HepG2 (cell line): Measurements from ENCODE around the gene TGFBRAP1. TPM values are rescaled to one million over a fixed set of nuclear protein-coding genes. Genes with fewer than 3 reads are reported as not detected.

Experiments used
- ATAC-seq: fragments of 200-7000 bp; cut with Tn5 transposase; 3 replicates; pipeline ENCODE4 v1.9.1; 2020; ENCODE audit warnings: mild to moderate bottlenecking, moderate library complexity
- BruUV-seq: library from RNA; stranded (reverse); fragments of 400-500 nt; replicated peaks from 2 replicates; lab custom pipeline; 2021; lab: Mats Ljungman, UMichigan
- CTCF ChIA-PET: fragments of 300-600 bp; formaldehyde crosslinking; extraction: SDS; loops from one replicate; lab custom pipeline; 2021; ENCODE audit warnings: low total read pairs, inconsistent platforms, low intra/inter-chr PET ratio; lab: Yijun Ruan, JAX
- POLR2A ChIA-PET: fragments of 350-600 bp; sonication (Branson Sonifier 250); formaldehyde crosslinking; loops from one replicate; lab custom pipeline; 2020; ENCODE audit warnings: antibody characterized with exemption, inconsistent platforms; lab: Yijun Ruan, JAX
- DNase-seq: peaks from one replicate; pipeline ENCODE4 v3.0.0-alpha.2; 2015; ENCODE audit warnings: low spot score
- FAIRE-seq: peaks from 3 replicates; lab custom pipeline; 2011; peaks lifted over from hg19 to GRCh38; lab: Jason Lieb, UNC
- H2AFZ ChIP-seq: one replicate; pipeline ENCODE4 v1.6.1; 2011; ENCODE audit warnings: low read length, inconsistent platforms
- H3K27ac ChIP-seq: fragments of 300-600 bp; 3 replicates; pipeline ENCODE4 v1.8.0; 2011; ENCODE audit warnings: mixed run types, mild to moderate bottlenecking, mixed read lengths, low read length, inconsistent platforms; ENCODE audit not compliant: insufficient read depth; ENCODE audit errors: extremely low read length
- H3K27me3 ChIP-seq, 2 experiments: fragments of 200-600 bp in 1 of 2; 2 replicates in 1 of 2; 3 replicates in 1 of 2; pipeline versions ENCODE4 v1.6.0 to v1.8.0; 2011; ENCODE audit warnings: low read length in 2 of 2, mild to moderate bottlenecking in 2 of 2, moderate library complexity in 2 of 2, inconsistent platforms in 1 of 2; ENCODE audit not compliant: insufficient read depth in 2 of 2, control insufficient read depth in 1 of 2
- H3K36me3 ChIP-seq, 2 experiments: fragments of 200-600 bp in 1 of 2; replicated peaks in 1 of 2; 2 replicates in 1 of 2; 3 replicates in 1 of 2; pipeline versions ENCODE4 v1.5.1 to v1.8.0; 2011; ENCODE audit warnings: low read length in 2 of 2, inconsistent platforms in 1 of 2; ENCODE audit not compliant: insufficient read depth in 2 of 2, control insufficient read depth in 1 of 2
- H3K4me1 ChIP-seq: 2 replicates; pipeline ENCODE4 v1.5.1; 2012; ENCODE audit warnings: low read length, inconsistent platforms; ENCODE audit not compliant: insufficient read depth
- H3K4me2 ChIP-seq: 2 replicates; pipeline ENCODE4 v1.6.0; 2011; ENCODE audit warnings: low read depth, low read length, inconsistent platforms
- H3K4me3 ChIP-seq, 3 experiments: fragments of 200-600 bp in 1 of 3; sonication (generic), shearing (Covaris generic) in 1 of 3; replicated peaks in 1 of 3; 2 replicates each; pipeline ENCODE4 v1.5.1; 2011 to 2016; ENCODE audit warnings: low read length in 3 of 3, inconsistent platforms in 2 of 3, low read depth in 2 of 3, mild to moderate bottlenecking in 2 of 3, control low read depth in 1 of 3, mixed read lengths in 1 of 3; ENCODE audit not compliant: insufficient read depth in 1 of 3
- H3K79me2 ChIP-seq: one replicate; pipeline ENCODE4 v1.6.1; 2011; ENCODE audit warnings: low read length, inconsistent platforms; ENCODE audit not compliant: insufficient read depth
- H3K9ac ChIP-seq: 2 replicates; pipeline ENCODE4 v1.6.0; 2011; ENCODE audit warnings: mild to moderate bottlenecking, low read depth, low read length, inconsistent platforms; ENCODE audit not compliant: insufficient read depth
- H3K9me3 ChIP-seq: 2 replicates; pipeline ENCODE4 v1.5.1; 2012; ENCODE audit warnings: mild to moderate bottlenecking, low read length
- H4K20me1 ChIP-seq: 2 replicates; pipeline ENCODE4 v1.6.0; 2011; ENCODE audit warnings: inconsistent platforms, mild to moderate bottlenecking, low read length, moderate library complexity; ENCODE audit not compliant: insufficient read depth
- HNF4G ChIP-seq, 2 experiments: sonication (generic) in 1 of 2; formaldehyde crosslinking in 1 of 2; IDR thresholded peaks; 2 replicates each; pipeline versions ENCODE4 v1.4.0 to v1.6.1; 2011 to 2020; ENCODE audit warnings: borderline replicate concordance in 2 of 2, low read depth in 2 of 2, mild to moderate bottlenecking in 2 of 2, low read length in 1 of 2, missing genetic modification reagents in 1 of 2, moderate library complexity in 1 of 2
- JARID2 ChIP-seq: sonication (generic); formaldehyde crosslinking; IDR thresholded peaks from 2 replicates; pipeline ENCODE4 v1.8.1; 2023; ENCODE audit warnings: missing genetic modification reagents, inconsistent platforms; ENCODE audit not compliant: insufficient replicate concordance
- JUN ChIP-seq: sonication (generic); formaldehyde crosslinking; IDR thresholded peaks from 2 replicates; pipeline ENCODE4 v1.4.0; 2020; ENCODE audit warnings: mild to moderate bottlenecking, missing genetic modification reagents
- KDM5A ChIP-seq: fragments of 200-600 bp; sonication (generic); IDR thresholded peaks from 2 replicates; pipeline ENCODE4 v1.7.0; 2018; ENCODE audit warnings: antibody characterized with exemption, mild to moderate bottlenecking, low read length, borderline replicate concordance
- RELA ChIP-seq: sonication (generic); formaldehyde crosslinking; IDR thresholded peaks from 2 replicates; pipeline ENCODE4 v1.4.0; 2020; ENCODE audit warnings: missing genetic modification reagents
- SRSF1 ChIP-seq: fragments of 200-400 bp; formaldehyde crosslinking; optimal IDR thresholded peaks from 2 replicates; pipeline ENCODE3; 2017; ENCODE audit warnings: mild to moderate bottlenecking, low read depth, low read length, moderate library complexity
- ZBTB43 ChIP-seq: sonication (generic); formaldehyde crosslinking; conservative IDR thresholded peaks from 2 replicates; pipeline ENCODE4 v1.4.0; 2020; ENCODE audit warnings: missing genetic modification reagents
- ZFP36L1 ChIP-seq: sonication (generic); formaldehyde crosslinking; IDR thresholded peaks from 2 replicates; pipeline ENCODE4 v1.8.0; 2022; ENCODE audit warnings: mild to moderate bottlenecking, missing genetic modification reagents, moderate library complexity
- ZFYVE20 ChIP-seq: sonication (generic); formaldehyde crosslinking; IDR thresholded peaks from 2 replicates; pipeline ENCODE4 v1.8.0; 2023; ENCODE audit warnings: low read depth, mild to moderate bottlenecking, moderate library complexity, missing genetic modification reagents, borderline replicate concordance
- ZNF160 ChIP-seq: sonication (generic); formaldehyde crosslinking; IDR thresholded peaks from 2 replicates; pipeline ENCODE4 v1.8.0; 2022; ENCODE audit warnings: mild to moderate bottlenecking, inconsistent platforms, missing genetic modification reagents
- ZNF430 ChIP-seq: sonication (generic); formaldehyde crosslinking; IDR thresholded peaks from 2 replicates; pipeline ENCODE4 v1.9.0; 2021; ENCODE audit warnings: mild to moderate bottlenecking, missing genetic modification reagents
- ZNF512 ChIP-seq: sonication (generic); formaldehyde crosslinking; IDR thresholded peaks from 2 replicates; pipeline ENCODE4 v1.4.0; 2020; ENCODE audit warnings: mild to moderate bottlenecking, missing genetic modification reagents
- ZNF670 ChIP-seq: sonication (generic); formaldehyde crosslinking; IDR thresholded peaks from 2 replicates; pipeline ENCODE4 v1.8.0; 2022; ENCODE audit warnings: mild to moderate bottlenecking, missing genetic modification reagents, borderline replicate concordance
- ZNF776 ChIP-seq: sonication (generic); formaldehyde crosslinking; IDR thresholded peaks from 2 replicates; pipeline ENCODE4 v1.4.0; 2020; ENCODE audit warnings: mild to moderate bottlenecking, missing genetic modification reagents
- ZNF879 ChIP-seq: sonication (generic); formaldehyde crosslinking; IDR thresholded peaks from 2 replicates; pipeline ENCODE4 v1.8.1; 2023; ENCODE audit warnings: missing genetic modification reagents
- ZUFSP ChIP-seq: sonication (generic); formaldehyde crosslinking; IDR thresholded peaks from 2 replicates; pipeline ENCODE4 v1.9.0; 2021; ENCODE audit warnings: missing genetic modification reagents, mild to moderate bottlenecking, borderline replicate concordance
- WGBS: methylation state at CpG from one replicate; pipeline ENCODE4 v1.1.6; 2017; ENCODE audit warnings: low lambda C conversion rate; 5-methylcytosine and 5-hydroxymethylcytosine counted together
- in situ Hi-C: cut with HindIII; loops from 2 replicates; pipeline ENCODE4 v1.10.0; 2017; ENCODE audit warnings: low pct_unique_long_range_greater_than_20kb; ENCODE audit not compliant: extremely low pct_ligation_motif_present
- intact Hi-C: fragments of 100-400 bp; cut with micrococcal nuclease; formaldehyde crosslinking; loops from one replicate; pipeline ENCODE4 v1.10.0; 2022; ENCODE audit not compliant: unreplicated experiment
- polyA plus RNA-seq, 8 experiments: library from polyadenylated mRNA; depleted of rRNA in 3 of 8; stranded (reverse) in 7 of 8; unstranded in 1 of 8; fragments of >200 nt; fragmentation: Illumina TruSeq in 4 of 8; extraction: Trizol in 4 of 8; gene quantifications; 2 replicates each; pipeline versions ENCODE4 v1.2.1 to v1.2.3, GENCODE V29; 2011 to 2016; ENCODE audit warnings: low read depth in 4 of 8, missing spikeins in 1 of 8, mixed read lengths in 1 of 8; ENCODE audit not compliant: insufficient read depth in 1 of 8
- total RNA-seq, 5 experiments: library from RNA; depleted of rRNA; stranded (reverse); fragments of >200 nt; fragmentation: Illumina TruSeq; extraction: Trizol; gene quantifications; 2 replicates each; pipeline ENCODE4 v1.2.3, GENCODE V29; 2016; ENCODE audit warnings: low read depth in 1 of 5

TGFBRAP1 gene
- total and polyA plus RNA-seq, 2 of the 13 experiments (the other 11 are each of a cell fraction or from before 2014, with no cell fraction given) = 12.7 to 22.9 TPM

GRCh38 chr2:105330681-105331375, 1.3 kb upstream of the TGFBRAP1 start (continued):
- TF ChIP-seq ZFP36L1 (CRISPR knock-in tag) (0 out of 2 replicates have a peak, but pooled peaks have one; percentile 37), KDM5A (no peak), JARID2 (no peak), JUN (CRISPR knock-in tag) (0 out of 2 replicates have a peak, but pooled peaks have one; percentile 16)

GRCh38 chr2:105329197-105329554, 359 bp downstream of the TGFBRAP1 start:
- Histone ChIP-seq H3K4me3 (peak overlapping the region; percentile 78 to 93 (median 87)), H2AFZ (peak overlapping the region; percentile 72), H3K27ac (peak overlapping the region; percentile 81), H4K20me1 (no peaks in the 10 kb centered on the region), H3K9ac (peak overlapping the region; percentile 92), H3K4me1 (peaks cover 47% of the 10 kb centered on the region), H3K9me3 (no peaks in the 10 kb centered on the region), H3K27me3 (no peaks in the 10 kb centered on the region; a peak in 1 of 5 replicates), H3K36me3 (peaks cover 1 to 18% of the 10 kb centered on the region in 2 experiments; a peak in 4 of 5 replicates), H3K4me2 (peak overlapping the region; percentile 100), H3K79me2 (peaks cover 61% of the 10 kb centered on the region)
- peak; percentile 22 for DNase-seq
- peak; percentile 6; the same call in 2 of the 3 replicates for ATAC-seq
- intact Hi-C loops (no loop called here), in situ Hi-C loops (loop anchor here (25.0 kb wide), 1 partner anchor 858 kb away; the partner anchor contains the start of gene UXS1)
- BruUV-seq = no TSS peak
- no peak for FAIRE-seq
- ChIA-PET CTCF (no interaction called here), POLR2A (interaction anchor here (0.6 to 3.3 kb wide), 4 partner anchors 10 to 16 kb away, joined by 3 to 43 read pairs (median 10); partner anchors contain the start of gene C2orf49)
- WGBS = under 1% methylated on average over 17 of the region's 17 CpGs
- TF ChIP-seq ZNF512 (CRISPR knock-in tag) = no peak
- TF ChIP-seq ZFYVE20 (CRISPR knock-in tag) = no peak
- TF ChIP-seq ZNF776 (CRISPR knock-in tag) = no peak
- TF ChIP-seq ZNF670 (CRISPR knock-in tag) = peak; percentile 44; the same call in 1 of the 2 replicates
- no peak for TF ChIP-seq HNF4G (IDR thresholded peaks at IDR 0.05; ENCODE audit: borderline replicate concordance, low read depth, low read length)
- no peak for TF ChIP-seq HNF4G (CRISPR knock-in tag; IDR thresholded peaks at IDR 0.05; ENCODE audit: borderline replicate concordance, low read depth)
- peak; percentile 15; the same call in 1 of the 2 replicates for TF ChIP-seq RELA (CRISPR knock-in tag)
- peak; percentile 36 for TF ChIP-seq SRSF1
- no peak for TF ChIP-seq ZNF160 (CRISPR knock-in tag)
- TF ChIP-seq ZNF430 = 0 out of 2 replicates have a peak, but pooled peaks have one; percentile 2
- TF ChIP-seq ZBTB43 = peak; percentile 26; the same call in 1 of the 2 replicates
- peak; percentile 22; the same call in 1 of the 2 replicates for TF ChIP-seq ZNF879
- no peak for TF ChIP-seq ZUFSP (CRISPR knock-in tag)
